GM12878 (cell line): Measurements from ENCODE around the gene RALGAPB. TPM values are rescaled to one million over a fixed set of nuclear protein-coding genes. Genes with fewer than 3 reads are reported as not detected.

ENCODE experiments used
- ATAC-seq: fragments of 200-7000 bp; cut with Tn5 transposase; 3 replicates; pipeline ENCODE4 v1.9.1; 2020; ENCODE audit warnings: mild to moderate bottlenecking, moderate library complexity
- BruUV-seq: library from RNA; stranded (reverse); fragments of 400-500 nt; replicated peaks from 2 replicates; lab custom pipeline; 2021; lab: Mats Ljungman, UMichigan
- CTCF ChIA-PET: fragments of 300-600 bp; sonication (Branson Sonifier 250); formaldehyde crosslinking; extraction: SDS; loops from one replicate; lab custom pipeline; 2021; ENCODE audit warnings: inconsistent platforms; lab: Yijun Ruan, JAX
- POLR2A ChIA-PET: fragments of 350-600 bp; formaldehyde crosslinking; extraction: SDS; loops from one replicate; lab custom pipeline; 2021; ENCODE audit warnings: inconsistent platforms; lab: Charles Lee
- RAD21 ChIA-PET: fragments of 300-600 bp; sonication (Branson Sonifier 250); formaldehyde crosslinking; loops from one replicate; lab custom pipeline; 2023; ENCODE audit warnings: antibody characterized with exemption; ENCODE audit not compliant: unreplicated experiment; lab: Charles Lee
- SMC1A ChIA-PET: fragments of 300-600 bp; sonication (Branson Sonifier 250); formaldehyde crosslinking; loops from one replicate; lab custom pipeline; 2023; ENCODE audit not compliant: unreplicated experiment, uncharacterized antibody; lab: Charles Lee
- DNase-seq: peaks from one replicate; pipeline ENCODE4 v3.0.0-alpha.2; 2011; ENCODE audit warnings: low read depth, low spot score
- FAIRE-seq: peaks from 3 replicates; lab custom pipeline; 2011; peaks lifted over from hg19 to GRCh38; lab: Jason Lieb, UNC
- H2AFZ ChIP-seq: 2 replicates; pipeline ENCODE4 v1.6.0; 2011; ENCODE audit warnings: low read depth, low read length, control low read depth; ENCODE audit not compliant: control insufficient read depth
- H3K27ac ChIP-seq: 2 replicates; pipeline ENCODE4 v1.5.1; 2011; ENCODE audit warnings: control low read depth; ENCODE audit not compliant: control insufficient read depth, insufficient read depth
- H3K27me3 ChIP-seq, 2 experiments: replicated peaks in 1 of 2; 2 replicates each; pipeline versions ENCODE4 v1.6.0 to v1.6.1; 2011; ENCODE audit warnings: low read length in 1 of 2; ENCODE audit not compliant: control insufficient read depth in 2 of 2, insufficient read depth in 2 of 2
- H3K36me3 ChIP-seq, 2 experiments: 2 replicates each; pipeline ENCODE4 v1.5.1; 2011; ENCODE audit warnings: low read length in 1 of 2; ENCODE audit not compliant: control insufficient read depth in 2 of 2, insufficient read depth in 2 of 2
- H3K4me1 ChIP-seq: 2 replicates; pipeline ENCODE4 v1.6.1; 2011; ENCODE audit warnings: mild to moderate bottlenecking, low read length, moderate library complexity, mixed read lengths; ENCODE audit not compliant: control insufficient read depth, insufficient read depth
- H3K4me2 ChIP-seq: 2 replicates; pipeline ENCODE4 v1.6.0; 2011; ENCODE audit warnings: control low read depth; ENCODE audit not compliant: control insufficient read depth, insufficient read depth
- H3K4me3 ChIP-seq: fragments of 200-600 bp; sonication (generic); 2 replicates; pipeline ENCODE4 v1.5.1; 2016
- H3K79me2 ChIP-seq: 2 replicates; pipeline ENCODE4 v1.6.0; 2011; ENCODE audit warnings: low read length; ENCODE audit not compliant: control insufficient read depth, insufficient read depth
- H3K9ac ChIP-seq: 2 replicates; pipeline ENCODE4 v1.8.0; 2011; ENCODE audit warnings: low read length, control low read depth, mixed read lengths; ENCODE audit not compliant: control insufficient read depth, insufficient read depth
- H3K9me3 ChIP-seq: replicated peaks from 3 replicates; pipeline ENCODE4 v1.5.1; 2011; ENCODE audit warnings: mild to moderate bottlenecking, low read length; ENCODE audit not compliant: control insufficient read depth, insufficient read depth
- H4K20me1 ChIP-seq: 2 replicates; pipeline ENCODE4 v1.6.0; 2011; ENCODE audit not compliant: control insufficient read depth, insufficient read depth
- CBFB ChIP-seq: IDR thresholded peaks from 2 replicates; pipeline ENCODE4 v1.6.1; 2016; ENCODE audit warnings: antibody characterized with exemption, low read depth
- FOXM1 ChIP-seq: IDR thresholded peaks from 2 replicates; pipeline ENCODE4 v1.6.1; 2012; ENCODE audit warnings: low read depth, mild to moderate bottlenecking, inconsistent platforms, low read length, moderate library complexity
- NR2C2 ChIP-seq: IDR thresholded peaks from 2 replicates; pipeline ENCODE4 v1.6.1; 2011; ENCODE audit warnings: borderline replicate concordance, low read depth; ENCODE audit not compliant: control insufficient read depth, insufficient read length
- PRDM15 ChIP-seq: fragments of 450-650 bp; formaldehyde crosslinking; IDR thresholded peaks from 2 replicates; pipeline ENCODE4 v1.4.0; 2020; ENCODE audit warnings: mild to moderate bottlenecking, moderate library complexity
- USF2 ChIP-seq: IDR thresholded peaks from 2 replicates; pipeline ENCODE4 v1.6.1; 2011; ENCODE audit warnings: low read depth, low read length, improper control_type of control experiment, borderline replicate concordance
- ZBTB4 ChIP-seq: fragments of 450-650 bp; formaldehyde crosslinking; IDR thresholded peaks from 2 replicates; pipeline ENCODE4 v1.4.0; 2022; ENCODE audit warnings: mild to moderate bottlenecking, moderate library complexity
- ZNF207 ChIP-seq: fragments of 450-650 bp; IDR thresholded peaks from 2 replicates; pipeline ENCODE4 v1.6.1; 2014; ENCODE audit warnings: antibody characterized with exemption, mild to moderate bottlenecking, borderline replicate concordance
- WGBS: methylation state at CpG from one replicate; pipeline ENCODE4 v1.1.6; 2016; ENCODE audit warnings: low lambda C conversion rate; ENCODE audit not compliant: insufficient replicate concordance, insufficient coverage; ENCODE audit errors: missing lambda C conversion rate; 5-methylcytosine and 5-hydroxymethylcytosine counted together
- in situ Hi-C: fragments of 300-500 bp; cut with MboI; formaldehyde crosslinking; loops from 9 replicates; pipeline ENCODE4 v1.14.3; 2018; ENCODE audit warnings: mixed read lengths
- intact Hi-C: fragments of 100-400 bp; cut with micrococcal nuclease; formaldehyde crosslinking; loops from one replicate; pipeline ENCODE4 v1.14.2; 2022; ENCODE audit not compliant: unreplicated experiment
- polyA plus RNA-seq, 11 experiments: library from polyadenylated mRNA; depleted of rRNA in 4 of 11; unstranded in 6 of 11; stranded (reverse) in 5 of 11; fragments of >200 nt; fragmentation: Nextera tagmentation in 4 of 11; fragmentation: Illumina TruSeq in 1 of 11; extraction: Ambion mirVana in 4 of 11; extraction: Trizol in 1 of 11; gene quantifications; 1 replicate in 1 of 11; 2 replicates in 10 of 11; pipeline versions ENCODE4 v1.2.1 to v1.2.3, GENCODE V29; 2011 to 2016; ENCODE audit warnings: inconsistent platforms in 2 of 11, missing spikeins in 2 of 11, low read depth in 1 of 11
- total RNA-seq, 4 experiments: library from RNA; depleted of rRNA in 3 of 4; stranded (reverse); fragments of >200 nt in 3 of 4; fragmentation: Illumina TruSeq in 1 of 4; extraction: Trizol in 1 of 4; gene quantifications; 2 replicates each; pipeline versions ENCODE4 v1.2.1 to v1.2.3, GENCODE V29; 2013 to 2021

RALGAPB gene
- total and polyA plus RNA-seq, 10 of the 15 experiments (the other 5 are each of a cell fraction or from before 2014, with no cell fraction given), result 3.7 to 23.2 (median 15.5) TPM

GRCh38 chr20:38543014-38543906, 70.6 kb downstream of the RALGAPB start (continued):
- TF ChIP-seq ZBTB4 (CRISPR knock-in tag), result no peak
- no peak for TF ChIP-seq USF2
- TF ChIP-seq NR2C2, result no peak

GRCh38 chr20:38545771-38546170, 73.1 kb downstream of the RALGAPB start:
- Histone ChIP-seq H3K4me3 (no peak overlapping the region), H2AFZ (no peak overlapping the region), H3K9me3 (no peaks in the 10 kb centered on the region), H3K27ac (no peak overlapping the region), H3K36me3 (peaks cover 0 to 26% of the 10 kb centered on the region in 2 experiments), H3K4me2 (no peak overlapping the region), H3K79me2 (no peaks in the 10 kb centered on the region), H3K27me3 (no peaks in the 10 kb centered on the region), H4K20me1 (no peaks in the 10 kb centered on the region), H3K9ac (no peak overlapping the region), H3K4me1 (no peaks in the 10 kb centered on the region)
- BruUV-seq, result no TSS peak
- in situ Hi-C loops (no loop called here), intact Hi-C loops (no loop called here)
- no peak for TF ChIP-seq PRDM15
- no peak for TF ChIP-seq ZNF207
- TF ChIP-seq FOXM1, result no peak
- TF ChIP-seq USF2, result no peak
- no peak for TF ChIP-seq CBFB
- no peak for FAIRE-seq
- RAD21 ChIA-PET, result no interaction called here
- SMC1A ChIA-PET, result interaction anchor here (0.6 kb wide), 1 partner anchor 50 kb away, joined by 4 read pairs; no protein-coding TSS in a partner anchor
- 98% methylated on average over 2 of the region's 2 CpGs for WGBS
- DNase-seq, result no peak
- ATAC-seq, result no peak
- CTCF ChIA-PET, result no interaction called here
- POLR2A ChIA-PET, result no interaction called here
